HFFc6 (cell line): ENCODE measurements around the gene CACNA2D1. TPM values are rescaled to one million over a fixed set of nuclear protein-coding genes. Genes with fewer than 3 reads are reported as not detected.

ENCODE experiments used
- DNase-seq: peaks from one replicate; pipeline ENCODE4 v3.0.0-alpha.2; 2018
- H3K27ac Mint-ChIP-seq: 2 replicates; pipeline ENCODE4 v1.8.0; 2020; ENCODE audit warnings: mild to moderate bottlenecking, mixed read lengths
- H3K27me3 Mint-ChIP-seq: 2 replicates; pipeline ENCODE4 v1.8.0; 2021; ENCODE audit warnings: mild to moderate bottlenecking, moderate library complexity, mixed read lengths; ENCODE audit not compliant: insufficient read depth
- H3K36me3 Mint-ChIP-seq: 2 replicates; pipeline ENCODE4 v1.8.0; 2021; ENCODE audit warnings: low read depth, mixed read lengths
- H3K4me1 Mint-ChIP-seq: 2 replicates; pipeline ENCODE4 v1.8.0; 2020; ENCODE audit warnings: low read depth, mixed read lengths
- H3K4me3 Mint-ChIP-seq: 2 replicates; pipeline ENCODE4 v1.8.0; 2020; ENCODE audit warnings: mild to moderate bottlenecking, moderate library complexity, mixed read lengths
- H3K9me3 Mint-ChIP-seq: 2 replicates; pipeline ENCODE4 v1.8.0; 2020; ENCODE audit warnings: mild to moderate bottlenecking, mixed read lengths
- total RNA-seq, 6 experiments: library from RNA; stranded (reverse); fragmentation: NEBNext Ultra II Directional; extraction: Animal tissue kit (Norgen Biotek cat#: 25700); gene quantifications; 2 replicates in 1 of 6; 3 replicates in 5 of 6; pipeline ENCODE4 v1.2.3, GENCODE V29; 2021
- TF ChIP-seq, protein P1 (sequence below): fragments of 200-600 bp; sonication (generic); IDR thresholded peaks from 2 replicates; pipeline ENCODE4 v1.5.0; 2021; ENCODE audit warnings: antibody characterized with exemption, mild to moderate bottlenecking

The CACNA2D1 gene
- total RNA-seq, 6 experiments from 2014 or later, result 34.9 to 43.6 (median 36.8) TPM

DNA sequence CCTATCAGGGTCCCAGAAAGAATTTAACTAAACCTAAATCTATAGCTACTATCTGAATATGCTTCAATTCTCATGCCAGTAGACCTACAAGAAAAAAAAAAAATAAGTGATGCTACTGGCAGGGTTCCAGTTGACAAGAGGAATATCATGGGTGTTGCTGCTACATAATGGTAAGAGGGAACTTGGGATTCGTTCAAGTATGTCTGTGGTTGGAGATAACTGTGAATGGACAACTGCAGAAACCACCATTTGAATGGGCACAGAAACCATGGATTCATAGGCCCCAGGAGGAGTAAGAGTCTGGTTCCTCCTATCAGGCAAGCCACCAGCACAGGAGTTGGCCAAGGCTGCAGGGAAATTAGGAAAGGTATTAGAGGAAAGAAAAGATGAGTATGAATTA is 386.1 kb downstream of the CACNA2D1 start:
- H3K9me3 Mint-ChIP-seq, result no peaks in the 10 kb centered on the region

DNA sequence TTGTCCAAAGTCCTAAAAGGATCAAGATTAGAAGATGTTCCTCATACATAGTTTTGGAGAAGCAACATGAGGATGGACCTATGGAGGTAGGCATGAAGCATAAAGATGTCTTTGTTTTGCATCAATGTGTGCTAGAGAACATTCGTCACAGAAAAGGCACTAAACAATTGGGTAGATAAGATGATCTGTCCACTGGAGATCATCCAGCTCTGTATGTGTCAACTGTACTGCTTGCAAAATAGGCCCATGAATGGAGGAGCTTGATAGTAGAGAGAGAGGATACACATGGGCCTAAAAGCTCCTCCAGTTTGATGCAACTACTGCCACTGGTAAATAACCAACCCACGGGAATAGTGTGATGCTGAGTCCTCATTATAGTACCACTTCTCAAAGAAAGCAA is 387.3 kb downstream of the CACNA2D1 start:
- Mint-ChIP-seq H3K9me3 (no peaks in the 10 kb centered on the region), H3K36me3 (peaks cover 9% of the 10 kb centered on the region; the same call in 1 of the 2 replicates), H3K27ac (no peak overlapping the region), H3K27me3 (no peaks in the 10 kb centered on the region), H3K4me3 (no peak overlapping the region), H3K4me1 (peaks cover 5% of the 10 kb centered on the region; the same call in 1 of the 2 replicates)
- no peak for DNase-seq
- TF ChIP-seq, protein P1, sequence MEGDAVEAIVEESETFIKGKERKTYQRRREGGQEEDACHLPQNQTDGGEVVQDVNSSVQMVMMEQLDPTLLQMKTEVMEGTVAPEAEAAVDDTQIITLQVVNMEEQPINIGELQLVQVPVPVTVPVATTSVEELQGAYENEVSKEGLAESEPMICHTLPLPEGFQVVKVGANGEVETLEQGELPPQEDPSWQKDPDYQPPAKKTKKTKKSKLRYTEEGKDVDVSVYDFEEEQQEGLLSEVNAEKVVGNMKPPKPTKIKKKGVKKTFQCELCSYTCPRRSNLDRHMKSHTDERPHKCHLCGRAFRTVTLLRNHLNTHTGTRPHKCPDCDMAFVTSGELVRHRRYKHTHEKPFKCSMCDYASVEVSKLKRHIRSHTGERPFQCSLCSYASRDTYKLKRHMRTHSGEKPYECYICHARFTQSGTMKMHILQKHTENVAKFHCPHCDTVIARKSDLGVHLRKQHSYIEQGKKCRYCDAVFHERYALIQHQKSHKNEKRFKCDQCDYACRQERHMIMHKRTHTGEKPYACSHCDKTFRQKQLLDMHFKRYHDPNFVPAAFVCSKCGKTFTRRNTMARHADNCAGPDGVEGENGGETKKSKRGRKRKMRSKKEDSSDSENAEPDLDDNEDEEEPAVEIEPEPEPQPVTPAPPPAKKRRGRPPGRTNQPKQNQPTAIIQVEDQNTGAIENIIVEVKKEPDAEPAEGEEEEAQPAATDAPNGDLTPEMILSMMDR, result no peak

More for the DNA sequence above, 386.1 kb downstream of the CACNA2D1 start:
- Mint-ChIP-seq H3K27me3 (no peaks in the 10 kb centered on the region), H3K4me3 (no peak overlapping the region), H3K4me1 (peaks cover 5% of the 10 kb centered on the region; the same call in 1 of the 2 replicates), H3K27ac (no peak overlapping the region), H3K36me3 (peaks cover 9% of the 10 kb centered on the region; the same call in 1 of the 2 replicates)
- TF ChIP-seq, protein P1, result no peak
- DNase-seq, result no peak

DNA sequence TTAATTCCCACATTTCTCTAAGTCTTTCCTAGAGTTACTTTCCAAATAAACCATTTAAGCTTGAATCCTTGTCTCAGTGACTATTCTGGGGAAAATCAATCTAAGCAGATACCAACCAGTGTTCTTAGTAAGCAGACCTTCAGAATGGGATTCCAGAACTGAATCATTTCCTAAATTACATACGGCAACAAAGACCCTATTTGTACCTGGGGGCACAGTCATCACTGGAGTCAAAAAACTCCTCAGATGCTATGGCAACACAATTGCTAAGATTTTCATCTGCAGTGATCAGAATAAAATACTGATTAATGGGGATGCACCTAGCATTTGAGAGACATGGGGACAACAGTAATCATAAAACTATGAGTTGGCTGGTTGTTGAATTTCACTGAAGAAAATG is 389.0 kb downstream of the CACNA2D1 start:
- TF ChIP-seq, protein P1, result no peak
- Mint-ChIP-seq H3K4me3 (no peak overlapping the region), H3K9me3 (no peaks in the 10 kb centered on the region), H3K27ac (no peak overlapping the region), H3K36me3 (peaks cover 9% of the 10 kb centered on the region; the same call in 1 of the 2 replicates), H3K27me3 (no peaks in the 10 kb centered on the region), H3K4me1 (peaks cover 5% of the 10 kb centered on the region; the same call in 1 of the 2 replicates)
- DNase-seq, result no peak

DNA sequence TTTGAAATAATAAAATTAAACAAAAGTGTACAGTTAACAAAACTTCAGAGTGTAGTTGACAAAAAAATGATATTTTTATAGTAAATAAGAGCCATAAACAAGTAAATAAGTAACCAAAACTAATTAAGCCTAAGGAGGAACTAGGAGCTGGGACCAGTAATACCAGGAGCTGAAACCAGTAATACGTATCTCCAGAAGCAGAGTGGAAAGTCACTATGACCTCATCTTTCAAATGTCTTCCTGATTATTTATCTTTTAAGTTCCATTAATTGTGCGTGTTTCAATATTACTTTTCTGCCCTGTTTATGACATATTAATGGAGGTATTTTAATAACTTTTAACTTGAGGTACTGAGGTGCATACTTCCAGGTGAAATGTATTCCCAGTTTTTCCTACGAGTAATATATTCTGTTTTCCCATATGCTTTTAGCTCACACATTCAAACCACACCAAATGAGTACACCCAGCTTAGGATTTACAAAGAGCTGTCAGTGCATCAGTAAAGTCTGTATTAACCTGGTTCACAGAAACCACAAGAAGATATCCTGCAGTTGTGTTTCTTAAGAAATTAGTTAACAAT is 390.0 kb downstream of the CACNA2D1 start:
- H3K9me3 Mint-ChIP-seq, result no peaks in the 10 kb centered on the region
- H3K27ac Mint-ChIP-seq, result no peak overlapping the region
- DNase-seq, result no peak
- no peaks in the 10 kb centered on the region for H3K27me3 Mint-ChIP-seq
- TF ChIP-seq, protein P1, result no peak
- H3K4me1 Mint-ChIP-seq, result peaks cover 5% of the 10 kb centered on the region; the same call in 1 of the 2 replicates
- H3K4me3 Mint-ChIP-seq, result no peak overlapping the region
- no peaks in the 10 kb centered on the region; the same call in 1 of the 2 replicates for H3K36me3 Mint-ChIP-seq

DNA sequence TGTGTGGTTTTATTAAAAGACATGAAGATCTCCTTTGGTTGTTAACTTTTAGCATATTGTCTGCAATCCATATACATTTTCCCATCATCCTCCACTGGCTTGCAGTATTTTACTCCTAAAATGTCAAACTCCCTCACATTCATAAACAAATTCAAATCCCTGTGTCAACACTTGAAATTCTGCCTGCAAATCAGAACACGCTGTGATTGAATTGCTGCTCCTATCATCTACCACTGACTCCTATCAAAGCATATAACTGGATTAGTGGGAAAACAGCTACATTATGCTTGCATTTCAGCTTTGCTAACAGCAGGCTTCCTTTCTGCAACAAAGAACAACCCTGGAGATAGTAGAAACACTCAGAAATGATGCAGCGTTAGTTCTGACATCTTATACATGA is 392.0 kb downstream of the CACNA2D1 start:
- no peak for DNase-seq
- no peaks in the 10 kb centered on the region for H3K27me3 Mint-ChIP-seq
- no peaks in the 10 kb centered on the region; the same call in 1 of the 2 replicates for H3K36me3 Mint-ChIP-seq
- H3K4me1 Mint-ChIP-seq, result peaks cover 12% of the 10 kb centered on the region
- TF ChIP-seq, protein P1, result no peak
- no peak overlapping the region for H3K4me3 Mint-ChIP-seq
- no peaks in the 10 kb centered on the region for H3K9me3 Mint-ChIP-seq
- no peak overlapping the region for H3K27ac Mint-ChIP-seq
